Mesenchymal stem cell (in vitro differentiated cells and primary cell): ENCODE results near the gene UNC80.
A peak's percentile ranks its signal among the peaks of the same experiment; 100 is the strongest.

Source experiments
- DNase-seq: peaks from one replicate; pipeline ENCODE4 v3.0.0-alpha.2; 2013
- H2AFZ ChIP-seq: one replicate; pipeline ENCODE4 v1.6.1; 2013; ENCODE audit warnings: low read depth, mild to moderate bottlenecking, control low read depth, inconsistent platforms, low read length, moderate library complexity
- H2AK5ac ChIP-seq: 2 replicates; pipeline ENCODE4 v1.6.1; 2013; ENCODE audit warnings: low read length, moderate library complexity, mild to moderate bottlenecking, inconsistent platforms; ENCODE audit not compliant: severe bottlenecking
- H2BK120ac ChIP-seq: one replicate; pipeline ENCODE4 v1.6.1; 2013; ENCODE audit warnings: low read depth, mild to moderate bottlenecking, inconsistent platforms, low read length, moderate library complexity
- H2BK12ac ChIP-seq, 2 experiments: one replicate each; pipeline ENCODE4 v1.6.1; 2013; ENCODE audit warnings: inconsistent platforms in 2 of 2, low read length in 2 of 2, mild to moderate bottlenecking in 2 of 2, moderate library complexity in 2 of 2, control low read depth in 1 of 2
- H2BK15ac ChIP-seq: one replicate; pipeline ENCODE4 v1.6.1; 2013; ENCODE audit warnings: mild to moderate bottlenecking, low read depth, inconsistent platforms; ENCODE audit not compliant: poor library complexity, severe bottlenecking
- H2BK5ac ChIP-seq: 2 replicates; pipeline ENCODE4 v1.6.1; 2013; ENCODE audit warnings: low read depth, mild to moderate bottlenecking, low read length, control low read depth, inconsistent platforms; ENCODE audit not compliant: poor library complexity, severe bottlenecking
- H3K14ac ChIP-seq, 2 experiments: one replicate each; pipeline ENCODE4 v1.6.1; 2013; ENCODE audit warnings: inconsistent platforms in 2 of 2, low read length in 2 of 2, control low read depth in 1 of 2, mild to moderate bottlenecking in 1 of 2, moderate library complexity in 1 of 2
- H3K18ac ChIP-seq, 2 experiments: one replicate each; pipeline ENCODE4 v1.6.1; 2013; ENCODE audit warnings: inconsistent platforms in 2 of 2, low read length in 2 of 2, control low read depth in 1 of 2, low read depth in 1 of 2, mild to moderate bottlenecking in 1 of 2
- H3K23ac ChIP-seq, 2 experiments: one replicate each; pipeline ENCODE4 v1.6.1; 2013; ENCODE audit warnings: inconsistent platforms in 2 of 2, low read length in 2 of 2, mild to moderate bottlenecking in 2 of 2, moderate library complexity in 2 of 2, control low read depth in 1 of 2
- H3K27ac ChIP-seq: 2 replicates; pipeline ENCODE4 v1.5.1; 2013; ENCODE audit warnings: mild to moderate bottlenecking, moderate library complexity, low read length, control low read depth, inconsistent platforms; ENCODE audit not compliant: poor library complexity, severe bottlenecking
- H3K27me3 ChIP-seq, 2 experiments: 2 replicates each; pipeline versions ENCODE4 v1.6.1 to v1.7.0; 2013; ENCODE audit warnings: low read length in 2 of 2, mild to moderate bottlenecking in 2 of 2, moderate library complexity in 2 of 2, control low read depth in 1 of 2, inconsistent platforms in 1 of 2; ENCODE audit not compliant: control insufficient read depth in 1 of 2, insufficient read depth in 1 of 2
- H3K36me3 ChIP-seq, 2 experiments: 2 replicates each; pipeline versions ENCODE4 v1.6.1 to v1.7.0; 2013; ENCODE audit warnings: low read length in 2 of 2, control low read depth in 1 of 2, inconsistent platforms in 1 of 2, low read depth in 1 of 2, mild to moderate bottlenecking in 1 of 2; ENCODE audit not compliant: insufficient read depth in 2 of 2, control insufficient read depth in 1 of 2
- H3K4ac ChIP-seq, 2 experiments: one replicate each; pipeline ENCODE4 v1.6.1; 2013; ENCODE audit warnings: inconsistent platforms in 2 of 2, low read length in 2 of 2, mild to moderate bottlenecking in 2 of 2, moderate library complexity in 2 of 2, control low read depth in 1 of 2, low read depth in 1 of 2
- H3K4me1 ChIP-seq: 2 replicates; pipeline ENCODE4 v1.6.1; 2013; ENCODE audit warnings: low read depth, low read length, control low read depth; ENCODE audit not compliant: control insufficient read depth, insufficient read depth
- H3K4me2 ChIP-seq: 2 replicates; pipeline ENCODE4 v1.6.1; 2013; ENCODE audit warnings: low read length, mild to moderate bottlenecking, inconsistent platforms; ENCODE audit not compliant: poor library complexity, severe bottlenecking
- H3K4me3 ChIP-seq, 2 experiments: 2 replicates each; pipeline versions ENCODE4 v1.5.1 to v1.7.0; 2013; ENCODE audit warnings: low read length in 2 of 2, mild to moderate bottlenecking in 2 of 2, control low read depth in 1 of 2, low read depth in 1 of 2; ENCODE audit not compliant: insufficient read depth in 1 of 2
- H3K79me1 ChIP-seq: replicated peaks from 2 replicates; pipeline ENCODE4 v1.6.1; 2013; ENCODE audit warnings: mild to moderate bottlenecking, control low read depth, low read length, inconsistent platforms; ENCODE audit not compliant: poor library complexity, severe bottlenecking
- H3K9ac ChIP-seq: 2 replicates; pipeline ENCODE4 v1.7.0; 2013; ENCODE audit warnings: mild to moderate bottlenecking, low read length, moderate library complexity
- H3K9me3 ChIP-seq: 2 replicates; pipeline ENCODE4 v1.7.0; 2013; ENCODE audit warnings: mild to moderate bottlenecking, low read length; ENCODE audit not compliant: control insufficient read depth
- H4K8ac ChIP-seq: one replicate; pipeline ENCODE4 v1.6.1; 2013; ENCODE audit warnings: inconsistent platforms, mild to moderate bottlenecking, low read length, moderate library complexity
- H4K91ac ChIP-seq: one replicate; pipeline ENCODE4 v1.6.1; 2013; ENCODE audit warnings: mild to moderate bottlenecking, low read length, inconsistent platforms
- WGBS: methylation state at CpG from one replicate; pipeline ENCODE4 v1.1.7; 2013; ENCODE audit warnings: mixed read lengths; 5-methylcytosine and 5-hydroxymethylcytosine counted together

UNC80 gene

DNA sequence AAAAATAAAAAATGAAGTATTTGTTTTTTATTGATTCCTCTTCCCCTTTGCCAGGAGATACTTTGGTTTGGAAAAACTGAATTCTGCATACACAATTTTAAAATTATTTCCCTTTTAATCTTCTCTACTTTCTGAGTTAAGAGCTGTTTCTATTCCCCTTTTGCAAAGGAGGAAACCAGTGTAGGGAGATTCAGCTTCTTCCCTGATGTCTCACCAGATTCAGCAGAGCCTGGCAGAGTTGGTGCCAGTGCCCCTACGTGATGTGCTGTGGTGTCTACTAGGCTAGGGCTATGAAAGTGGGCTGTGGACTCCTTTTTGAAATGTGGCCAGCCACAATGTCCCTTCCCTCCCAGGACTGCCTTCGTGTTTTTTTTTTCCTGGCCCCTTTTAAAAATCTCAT lies 233.2 kb downstream of the UNC80 start:
- H3K4me2 ChIP-seq = no peak overlapping the region
- H3K23ac ChIP-seq = no peak overlapping the region
- H3K9me3 ChIP-seq = no peaks in the 10 kb centered on the region
- H3K27me3 ChIP-seq = no peaks in the 10 kb centered on the region
- peaks cover 5% of the 10 kb centered on the region for H3K4me1 ChIP-seq
- no peak overlapping the region for H3K14ac ChIP-seq
- H2BK15ac ChIP-seq = no peak overlapping the region
- H2BK120ac ChIP-seq = no peak overlapping the region
- no peaks in the 10 kb centered on the region for H3K79me1 ChIP-seq
- no peak overlapping the region for H2AK5ac ChIP-seq
- H3K9ac ChIP-seq = peak overlapping the region; percentile 18
- H2AFZ ChIP-seq = no peak overlapping the region
- no peak overlapping the region for H3K18ac ChIP-seq
- 100% methylated on average over 2 of the region's 2 CpGs for WGBS
- no peak overlapping the region for H3K27ac ChIP-seq
- no peak overlapping the region for H4K91ac ChIP-seq
- no peak overlapping the region for H3K4ac ChIP-seq
- H3K36me3 ChIP-seq = peaks cover 9 to 17% of the 10 kb centered on the region in 2 experiments
- no peak for DNase-seq
- no peak overlapping the region for H2BK12ac ChIP-seq
- peak overlapping the region in 1 of 2 experiments; percentile 99 for H3K4me3 ChIP-seq
- H2BK5ac ChIP-seq = no peak overlapping the region
- H4K8ac ChIP-seq = no peak overlapping the region

DNA sequence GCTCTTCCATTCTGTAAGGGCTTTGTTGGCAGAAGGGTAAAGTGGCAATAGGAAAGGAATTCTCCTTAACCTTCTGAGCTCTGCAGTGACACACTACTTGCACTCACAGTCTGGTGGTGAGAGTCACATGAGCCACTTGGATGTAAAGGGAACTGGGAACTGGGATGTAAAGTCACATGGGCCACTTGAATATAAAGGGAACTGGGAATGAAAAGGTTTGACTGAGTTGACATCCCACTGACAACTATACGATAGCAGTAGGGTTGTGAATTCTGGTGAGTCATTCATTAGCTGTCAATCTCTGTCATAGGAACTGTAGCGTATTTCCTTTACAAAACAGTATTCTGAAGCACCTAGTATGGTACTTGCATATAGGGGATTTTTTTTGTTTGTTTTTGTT lies 236.3 kb downstream of the UNC80 start:
- Histone ChIP-seq H2AK5ac (no peak overlapping the region), H3K9ac (no peak overlapping the region), H3K27me3 (no peaks in the 10 kb centered on the region), H3K18ac (no peak overlapping the region), H3K4ac (no peak overlapping the region), H2AFZ (no peak overlapping the region), H3K36me3 (peaks cover 9 to 42% of the 10 kb centered on the region in 2 experiments), H3K14ac (no peak overlapping the region), H3K4me3 (no peak overlapping the region), H2BK5ac (no peak overlapping the region), H2BK12ac (no peak overlapping the region), H4K91ac (no peak overlapping the region), H3K23ac (no peak overlapping the region), H3K4me1 (peaks cover 5% of the 10 kb centered on the region), H2BK120ac (no peak overlapping the region), H3K79me1 (no peaks in the 10 kb centered on the region), H3K4me2 (no peak overlapping the region), H4K8ac (no peak overlapping the region), H3K27ac (no peak overlapping the region), H2BK15ac (no peak overlapping the region), H3K9me3 (no peaks in the 10 kb centered on the region)
- DNase-seq = peak; percentile 25
- 85% methylated on average over 1 of the region's 2 CpGs for WGBS

DNA sequence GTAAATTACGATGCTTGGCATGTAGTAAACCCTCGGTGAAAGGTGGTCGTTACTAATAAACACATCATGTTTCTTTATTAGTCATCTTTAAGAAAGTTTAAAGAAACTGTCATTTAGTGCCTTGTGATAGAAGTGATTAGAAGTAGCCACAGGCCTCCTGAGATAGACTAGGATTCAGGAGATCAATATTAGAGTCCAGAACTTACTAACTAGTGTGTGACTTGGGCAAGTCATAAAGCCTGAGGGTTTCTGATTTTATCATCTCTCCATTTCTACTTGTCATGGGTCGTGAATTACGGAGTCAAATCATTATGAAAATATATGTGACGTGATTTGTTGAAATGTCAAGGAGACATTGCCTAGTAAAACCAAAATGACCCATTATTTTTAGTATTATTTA lies 237.5 kb downstream of the UNC80 start:
- Histone ChIP-seq H3K14ac (no peak overlapping the region), H2AFZ (no peak overlapping the region), H2BK120ac (no peak overlapping the region), H3K18ac (no peak overlapping the region), H3K4ac (no peak overlapping the region), H3K27ac (no peak overlapping the region), H3K36me3 (peaks cover 12 to 46% of the 10 kb centered on the region in 2 experiments), H3K9me3 (no peaks in the 10 kb centered on the region), H4K8ac (no peak overlapping the region), H3K4me2 (no peak overlapping the region), H4K91ac (no peak overlapping the region), H2AK5ac (no peak overlapping the region), H3K27me3 (no peaks in the 10 kb centered on the region), H3K23ac (no peak overlapping the region), H2BK5ac (no peak overlapping the region), H2BK15ac (no peak overlapping the region), H2BK12ac (no peak overlapping the region), H3K9ac (no peak overlapping the region), H3K79me1 (no peaks in the 10 kb centered on the region), H3K4me1 (peaks cover 5% of the 10 kb centered on the region), H3K4me3 (no peak overlapping the region)
- DNase-seq = no peak
- WGBS = no CpG with 5 or more reads among the region's 6 CpGs

DNA sequence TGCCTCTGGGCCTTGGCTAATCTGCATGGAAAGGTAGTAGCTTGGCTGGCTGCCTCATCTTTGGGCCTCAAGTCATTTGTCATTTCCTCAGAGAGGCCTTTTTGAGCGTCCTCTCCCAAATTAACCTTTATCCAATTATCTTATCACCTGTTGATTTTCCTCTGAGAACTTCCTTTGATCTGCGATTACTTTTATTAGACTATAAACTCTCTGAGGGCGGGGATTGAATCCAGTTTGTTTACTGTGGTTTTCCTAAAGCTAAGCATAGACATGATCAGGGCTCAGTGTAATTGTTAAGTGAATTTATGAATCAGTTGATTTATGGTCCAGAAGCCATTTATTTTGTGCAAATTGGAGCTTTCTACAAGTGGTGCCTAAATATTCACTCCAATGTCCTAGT lies 238.3 kb downstream of the UNC80 start:
- Histone ChIP-seq H2BK5ac (no peak overlapping the region), H2BK15ac (no peak overlapping the region), H3K27me3 (no peaks in the 10 kb centered on the region), H3K9ac (no peak overlapping the region), H3K4ac (no peak overlapping the region), H3K4me3 (no peak overlapping the region), H3K4me2 (no peak overlapping the region), H2BK12ac (no peak overlapping the region), H3K18ac (no peak overlapping the region), H3K36me3 (peaks cover 13 to 53% of the 10 kb centered on the region in 2 experiments), H2BK120ac (no peak overlapping the region), H4K8ac (no peak overlapping the region), H4K91ac (no peak overlapping the region), H3K23ac (no peak overlapping the region), H3K79me1 (no peaks in the 10 kb centered on the region), H2AFZ (no peak overlapping the region), H2AK5ac (no peak overlapping the region), H3K14ac (no peak overlapping the region), H3K27ac (no peak overlapping the region), H3K9me3 (no peaks in the 10 kb centered on the region), H3K4me1 (peaks cover 3% of the 10 kb centered on the region)
- WGBS = 82% methylated on average over 3 of the region's 3 CpGs
- no peak for DNase-seq
